GM12865 (cell line): ENCODE measurements around the gene PEF1.

Experiments
- DNase-seq: peaks from one replicate; pipeline ENCODE4 v3.0.0; 2010; ENCODE audit warnings: low read depth
- H3K4me3 ChIP-seq: 2 replicates; pipeline ENCODE4 v1.5.1; 2011; ENCODE audit warnings: mild to moderate bottlenecking, low read depth, low read length, control low read depth
- TF ChIP-seq, protein P1 (sequence below): IDR thresholded peaks from 2 replicates; pipeline ENCODE4 v1.5.1; 2011; ENCODE audit warnings: low read length, control low read depth, low read depth, inconsistent platforms; ENCODE audit not compliant: insufficient read depth; ENCODE audit errors: missing control alignments

PEF1 gene

DNA sequence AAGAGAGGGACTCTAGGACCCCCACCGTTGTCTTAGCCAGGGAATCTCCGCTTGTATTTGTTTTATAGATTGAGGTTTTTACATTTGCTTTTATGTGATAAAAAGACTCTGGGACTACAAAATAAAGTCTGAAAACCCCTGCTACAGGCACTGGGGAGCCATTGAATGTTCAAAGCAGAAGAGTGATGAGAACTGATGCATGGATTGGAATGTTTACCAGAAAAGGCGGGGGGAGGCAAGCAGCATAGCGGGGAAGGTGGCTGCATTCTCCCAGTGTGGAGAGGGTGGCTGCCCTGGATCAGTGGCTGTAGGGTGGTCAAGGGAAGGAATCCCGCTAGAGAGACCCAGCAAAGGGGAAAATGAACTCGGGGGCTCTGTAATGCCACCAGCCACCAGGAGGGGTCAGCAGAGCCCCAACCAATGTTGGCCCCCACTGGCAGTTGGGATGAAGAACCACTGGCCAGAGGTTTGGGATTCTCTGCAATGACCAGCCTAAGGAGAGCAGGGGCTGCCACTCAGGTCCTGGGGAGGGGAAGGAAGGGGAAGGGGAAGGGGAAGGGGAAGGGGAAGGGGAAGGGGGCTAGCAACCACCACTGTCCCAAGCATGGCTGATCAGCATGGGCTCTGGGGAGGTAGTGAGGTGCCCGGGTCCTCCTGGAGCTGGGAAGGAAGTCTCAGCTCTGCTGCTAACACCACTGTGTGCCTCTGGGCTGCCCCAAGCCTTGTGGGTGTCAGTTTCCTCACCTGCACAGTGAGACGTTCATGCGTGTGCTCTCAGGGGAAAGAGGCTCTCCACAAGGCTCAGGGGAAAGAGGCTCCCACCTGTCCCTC is 19.2 kb upstream of the PEF1 start:
- DNase-seq = peak; percentile 40
- no peak overlapping the region for H3K4me3 ChIP-seq

DNA sequence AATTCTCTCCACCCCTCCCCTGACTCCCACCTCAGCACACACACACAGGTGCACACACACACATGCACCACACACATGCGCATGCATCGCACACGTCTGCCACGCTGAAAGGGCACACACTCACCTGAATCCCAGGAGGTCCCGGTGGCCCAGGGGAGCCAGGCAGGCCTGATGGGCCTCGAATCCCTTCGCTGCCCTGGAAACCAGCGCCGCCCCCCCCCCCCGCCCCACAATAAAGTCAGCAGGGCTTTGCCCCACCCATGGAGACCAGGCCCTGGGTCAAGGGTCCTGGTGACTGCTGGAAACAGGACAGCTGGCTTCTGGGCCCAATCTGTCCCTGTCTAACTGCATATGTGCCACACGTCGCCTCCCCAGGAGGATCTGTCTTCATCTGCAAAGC is 17.8 kb upstream of the PEF1 start:
- no peak overlapping the region for H3K4me3 ChIP-seq
- DNase-seq = no peak
- TF ChIP-seq, protein P1, sequence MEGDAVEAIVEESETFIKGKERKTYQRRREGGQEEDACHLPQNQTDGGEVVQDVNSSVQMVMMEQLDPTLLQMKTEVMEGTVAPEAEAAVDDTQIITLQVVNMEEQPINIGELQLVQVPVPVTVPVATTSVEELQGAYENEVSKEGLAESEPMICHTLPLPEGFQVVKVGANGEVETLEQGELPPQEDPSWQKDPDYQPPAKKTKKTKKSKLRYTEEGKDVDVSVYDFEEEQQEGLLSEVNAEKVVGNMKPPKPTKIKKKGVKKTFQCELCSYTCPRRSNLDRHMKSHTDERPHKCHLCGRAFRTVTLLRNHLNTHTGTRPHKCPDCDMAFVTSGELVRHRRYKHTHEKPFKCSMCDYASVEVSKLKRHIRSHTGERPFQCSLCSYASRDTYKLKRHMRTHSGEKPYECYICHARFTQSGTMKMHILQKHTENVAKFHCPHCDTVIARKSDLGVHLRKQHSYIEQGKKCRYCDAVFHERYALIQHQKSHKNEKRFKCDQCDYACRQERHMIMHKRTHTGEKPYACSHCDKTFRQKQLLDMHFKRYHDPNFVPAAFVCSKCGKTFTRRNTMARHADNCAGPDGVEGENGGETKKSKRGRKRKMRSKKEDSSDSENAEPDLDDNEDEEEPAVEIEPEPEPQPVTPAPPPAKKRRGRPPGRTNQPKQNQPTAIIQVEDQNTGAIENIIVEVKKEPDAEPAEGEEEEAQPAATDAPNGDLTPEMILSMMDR = no peak

More for the DNA sequence above, 19.2 kb upstream of the PEF1 start:
- TF ChIP-seq, protein P1 = peak; percentile 95

DNA sequence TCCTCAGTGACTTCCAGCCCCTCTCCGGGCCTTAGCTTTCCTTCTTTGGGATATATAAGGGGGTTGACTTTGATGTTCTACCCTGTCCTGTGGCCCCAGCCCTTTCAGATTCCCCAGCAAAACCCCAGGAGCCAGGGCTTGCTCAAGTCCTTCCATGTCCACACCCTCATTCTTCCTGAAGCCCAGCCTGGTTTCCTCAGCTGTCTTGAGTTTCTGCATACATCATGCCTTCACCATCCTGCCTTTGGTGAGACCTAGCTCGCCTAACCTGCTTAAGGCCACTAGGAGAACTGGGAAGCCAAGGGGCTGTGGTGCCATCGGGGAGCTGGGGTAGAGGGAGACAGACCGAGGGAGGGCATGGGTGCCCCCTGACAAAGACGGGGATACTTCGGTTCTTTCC is 17.2 kb upstream of the PEF1 start:
- no peak for DNase-seq
- no peak overlapping the region for H3K4me3 ChIP-seq
- TF ChIP-seq, protein P1 = no peak

DNA sequence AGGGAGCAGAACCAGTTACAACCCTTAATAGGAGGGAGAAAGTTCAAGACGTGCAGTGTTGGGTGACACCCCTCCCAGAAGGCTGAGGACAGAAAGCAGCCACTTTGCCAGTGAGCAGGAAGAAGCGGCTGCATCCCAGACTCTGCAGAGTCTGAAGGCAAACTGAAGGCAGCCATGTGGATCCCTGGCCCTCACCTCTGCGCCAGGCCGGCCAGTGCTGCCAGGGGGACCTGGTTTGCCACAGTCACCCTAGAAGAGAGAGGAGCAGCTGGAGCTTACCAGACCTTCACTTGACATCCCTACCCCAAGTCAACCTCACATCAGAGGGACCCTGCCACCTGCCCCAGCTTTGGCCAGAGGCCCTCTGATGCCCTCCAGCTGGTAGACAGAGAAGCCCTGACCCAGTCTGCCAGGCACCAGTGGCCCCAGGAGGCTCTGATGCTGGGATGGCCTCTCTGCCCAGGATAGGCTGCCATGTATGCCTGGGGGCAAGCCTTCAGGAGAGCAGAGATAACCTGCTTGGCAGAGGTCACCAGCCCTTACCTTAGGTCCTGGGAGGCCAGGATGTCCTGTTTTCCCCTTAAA is 16.3 kb upstream of the PEF1 start:
- H3K4me3 ChIP-seq = no peak overlapping the region
- TF ChIP-seq, protein P1 = no peak
- DNase-seq = no peak

DNA sequence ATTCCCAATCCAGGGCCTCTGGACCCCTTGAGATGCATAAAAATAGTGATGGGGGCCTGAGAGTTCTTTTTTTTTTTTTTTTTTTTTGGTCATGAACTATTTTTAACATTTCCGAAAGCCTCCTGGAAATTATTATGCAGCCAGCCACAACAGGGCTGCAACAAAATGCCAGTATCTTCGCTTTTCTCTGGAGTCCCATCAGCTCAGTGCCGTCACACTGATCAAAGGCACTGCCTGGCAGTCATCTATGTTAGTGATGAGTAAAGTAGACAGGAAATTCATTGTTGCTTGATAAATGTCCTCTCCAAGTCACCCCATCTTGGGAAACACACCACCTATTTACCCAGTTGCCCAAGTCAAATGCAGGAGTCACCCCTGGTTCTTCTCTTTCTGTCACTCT is 15.2 kb upstream of the PEF1 start:
- DNase-seq = no peak
- TF ChIP-seq, protein P1 = no peak
- no peak overlapping the region for H3K4me3 ChIP-seq

DNA sequence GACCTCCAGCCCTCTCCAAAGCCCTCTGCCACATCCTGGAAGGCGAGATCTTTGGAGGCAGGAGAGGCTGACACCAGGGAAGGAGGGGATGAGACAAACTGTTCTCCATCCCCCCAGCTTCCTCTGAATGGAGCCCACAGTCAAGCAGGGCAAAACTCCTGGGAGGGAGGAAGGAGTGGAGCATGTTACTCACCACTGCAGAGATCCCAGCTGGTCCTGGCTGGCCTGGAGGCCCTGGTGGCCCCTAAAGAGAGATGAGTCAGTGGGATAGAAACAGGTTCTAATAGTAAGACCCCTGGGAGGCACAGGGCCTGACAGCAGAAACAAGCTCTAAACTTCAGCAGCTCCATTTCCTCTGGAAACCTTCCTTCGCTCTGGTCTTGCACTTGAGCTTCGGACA is 14.0 kb upstream of the PEF1 start:
- no peak for DNase-seq
- TF ChIP-seq, protein P1 = no peak
- H3K4me3 ChIP-seq = no peak overlapping the region
